HL-60 (cell line): ENCODE measurements around the gene FMNL2.

ENCODE experiments used
- DNase-seq, 2 experiments: peaks; one replicate each; pipeline ENCODE4 v3.0.0-alpha.2; 2010 to 2020; ENCODE audit warnings: low read depth in 1 of 2, low spot score in 1 of 2
- H3K27ac ChIP-seq: fragments of 250-450 bp; sonication (Bioruptor Pico); replicated peaks from 2 replicates; pipeline ENCODE4 v1.5.1; 2020; ENCODE audit warnings: mild to moderate bottlenecking, moderate library complexity
- H3K27me3 ChIP-seq: fragments of 250-450 bp; sonication (Bioruptor Pico); 2 replicates; pipeline ENCODE4 v1.5.1; 2021; ENCODE audit warnings: mild to moderate bottlenecking, moderate library complexity; ENCODE audit not compliant: insufficient read depth, poor library complexity, severe bottlenecking
- H3K4me3 ChIP-seq: replicated peaks from 2 replicates; pipeline ENCODE4 v1.5.1; 2011; ENCODE audit warnings: mild to moderate bottlenecking, control low read depth, low read length; ENCODE audit not compliant: insufficient read depth
- GABPA ChIP-seq: IDR thresholded peaks from 2 replicates; pipeline ENCODE4 v1.6.1; 2012; ENCODE audit warnings: low read depth
- POLR2AphosphoS5 ChIP-seq: IDR thresholded peaks from 2 replicates; pipeline ENCODE4 v1.6.1; 2012; ENCODE audit warnings: low read depth
- SPI1 ChIP-seq: IDR thresholded peaks from 2 replicates; pipeline ENCODE4 v1.6.1; 2012; ENCODE audit warnings: low read depth, mild to moderate bottlenecking, borderline replicate concordance
- TF ChIP-seq, protein P1 (sequence below): IDR thresholded peaks from one replicate; pipeline ENCODE4 v1.5.1; 2011; ENCODE audit warnings: low read length, control low read depth, inconsistent platforms; ENCODE audit not compliant: insufficient read depth
- TF ChIP-seq, protein P2 (sequence below): IDR thresholded peaks from 2 replicates; pipeline ENCODE4 v1.6.1; 2012; ENCODE audit warnings: low read depth; ENCODE audit not compliant: insufficient replicate concordance

FMNL2 gene

DNA sequence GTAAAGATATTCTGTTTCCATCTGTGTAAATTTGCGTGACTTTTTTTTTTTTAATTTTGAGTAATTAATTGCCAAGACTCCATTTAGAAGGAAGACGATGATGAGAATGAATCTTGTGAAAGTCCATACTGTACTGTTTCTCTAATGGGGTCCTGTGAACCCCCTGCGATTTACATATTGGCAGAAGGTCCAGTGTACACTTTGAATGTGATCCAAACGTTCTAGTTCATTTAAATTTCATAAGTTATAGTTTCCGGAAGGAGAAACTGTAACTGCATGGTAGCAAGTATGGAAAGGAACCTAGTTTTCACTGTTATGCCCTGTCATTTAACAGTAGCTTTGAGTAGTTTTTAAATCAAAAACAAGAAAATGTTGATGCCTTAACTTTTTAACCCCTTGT lies 166.7 kb downstream of the FMNL2 start:
- no peak overlapping the region for H3K4me3 ChIP-seq
- H3K27me3 ChIP-seq: no peaks in the 10 kb centered on the region
- DNase-seq: no peak
- TF ChIP-seq SPI1 (no peak), GABPA (no peak), POLR2AphosphoS5 (no peak)
- TF ChIP-seq, protein P1, sequence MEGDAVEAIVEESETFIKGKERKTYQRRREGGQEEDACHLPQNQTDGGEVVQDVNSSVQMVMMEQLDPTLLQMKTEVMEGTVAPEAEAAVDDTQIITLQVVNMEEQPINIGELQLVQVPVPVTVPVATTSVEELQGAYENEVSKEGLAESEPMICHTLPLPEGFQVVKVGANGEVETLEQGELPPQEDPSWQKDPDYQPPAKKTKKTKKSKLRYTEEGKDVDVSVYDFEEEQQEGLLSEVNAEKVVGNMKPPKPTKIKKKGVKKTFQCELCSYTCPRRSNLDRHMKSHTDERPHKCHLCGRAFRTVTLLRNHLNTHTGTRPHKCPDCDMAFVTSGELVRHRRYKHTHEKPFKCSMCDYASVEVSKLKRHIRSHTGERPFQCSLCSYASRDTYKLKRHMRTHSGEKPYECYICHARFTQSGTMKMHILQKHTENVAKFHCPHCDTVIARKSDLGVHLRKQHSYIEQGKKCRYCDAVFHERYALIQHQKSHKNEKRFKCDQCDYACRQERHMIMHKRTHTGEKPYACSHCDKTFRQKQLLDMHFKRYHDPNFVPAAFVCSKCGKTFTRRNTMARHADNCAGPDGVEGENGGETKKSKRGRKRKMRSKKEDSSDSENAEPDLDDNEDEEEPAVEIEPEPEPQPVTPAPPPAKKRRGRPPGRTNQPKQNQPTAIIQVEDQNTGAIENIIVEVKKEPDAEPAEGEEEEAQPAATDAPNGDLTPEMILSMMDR: no peak
- TF ChIP-seq, protein P2, sequence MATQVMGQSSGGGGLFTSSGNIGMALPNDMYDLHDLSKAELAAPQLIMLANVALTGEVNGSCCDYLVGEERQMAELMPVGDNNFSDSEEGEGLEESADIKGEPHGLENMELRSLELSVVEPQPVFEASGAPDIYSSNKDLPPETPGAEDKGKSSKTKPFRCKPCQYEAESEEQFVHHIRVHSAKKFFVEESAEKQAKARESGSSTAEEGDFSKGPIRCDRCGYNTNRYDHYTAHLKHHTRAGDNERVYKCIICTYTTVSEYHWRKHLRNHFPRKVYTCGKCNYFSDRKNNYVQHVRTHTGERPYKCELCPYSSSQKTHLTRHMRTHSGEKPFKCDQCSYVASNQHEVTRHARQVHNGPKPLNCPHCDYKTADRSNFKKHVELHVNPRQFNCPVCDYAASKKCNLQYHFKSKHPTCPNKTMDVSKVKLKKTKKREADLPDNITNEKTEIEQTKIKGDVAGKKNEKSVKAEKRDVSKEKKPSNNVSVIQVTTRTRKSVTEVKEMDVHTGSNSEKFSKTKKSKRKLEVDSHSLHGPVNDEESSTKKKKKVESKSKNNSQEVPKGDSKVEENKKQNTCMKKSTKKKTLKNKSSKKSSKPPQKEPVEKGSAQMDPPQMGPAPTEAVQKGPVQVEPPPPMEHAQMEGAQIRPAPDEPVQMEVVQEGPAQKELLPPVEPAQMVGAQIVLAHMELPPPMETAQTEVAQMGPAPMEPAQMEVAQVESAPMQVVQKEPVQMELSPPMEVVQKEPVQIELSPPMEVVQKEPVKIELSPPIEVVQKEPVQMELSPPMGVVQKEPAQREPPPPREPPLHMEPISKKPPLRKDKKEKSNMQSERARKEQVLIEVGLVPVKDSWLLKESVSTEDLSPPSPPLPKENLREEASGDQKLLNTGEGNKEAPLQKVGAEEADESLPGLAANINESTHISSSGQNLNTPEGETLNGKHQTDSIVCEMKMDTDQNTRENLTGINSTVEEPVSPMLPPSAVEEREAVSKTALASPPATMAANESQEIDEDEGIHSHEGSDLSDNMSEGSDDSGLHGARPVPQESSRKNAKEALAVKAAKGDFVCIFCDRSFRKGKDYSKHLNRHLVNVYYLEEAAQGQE: no peak
- H3K27ac ChIP-seq: no peak overlapping the region

DNA sequence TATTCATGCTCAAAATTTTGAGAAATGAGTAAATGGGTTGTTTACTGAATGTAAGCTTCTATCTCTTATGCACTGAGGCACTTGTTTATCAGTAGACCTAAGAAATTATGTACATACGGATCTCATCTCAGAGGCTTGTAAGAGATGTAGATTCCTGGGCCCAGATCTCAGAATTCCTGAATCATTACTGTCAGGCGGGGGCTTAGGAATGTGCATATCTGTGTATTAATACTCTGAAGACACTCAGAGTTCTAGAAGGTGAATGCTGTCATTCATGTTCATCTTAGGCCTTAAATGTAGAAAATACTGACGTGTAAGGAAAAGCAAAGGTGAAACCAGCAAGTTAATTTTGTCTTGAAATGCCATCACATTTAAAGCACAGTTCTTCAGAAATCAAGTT lies 169.6 kb downstream of the FMNL2 start:
- TF ChIP-seq, protein P2: no peak
- TF ChIP-seq, protein P1: no peak
- TF ChIP-seq SPI1: no peak
- TF ChIP-seq GABPA: no peak
- TF ChIP-seq POLR2AphosphoS5: no peak
- Histone ChIP-seq H3K27ac (no peak overlapping the region), H3K27me3 (no peaks in the 10 kb centered on the region), H3K4me3 (no peak overlapping the region)
- DNase-seq: no peak

DNA sequence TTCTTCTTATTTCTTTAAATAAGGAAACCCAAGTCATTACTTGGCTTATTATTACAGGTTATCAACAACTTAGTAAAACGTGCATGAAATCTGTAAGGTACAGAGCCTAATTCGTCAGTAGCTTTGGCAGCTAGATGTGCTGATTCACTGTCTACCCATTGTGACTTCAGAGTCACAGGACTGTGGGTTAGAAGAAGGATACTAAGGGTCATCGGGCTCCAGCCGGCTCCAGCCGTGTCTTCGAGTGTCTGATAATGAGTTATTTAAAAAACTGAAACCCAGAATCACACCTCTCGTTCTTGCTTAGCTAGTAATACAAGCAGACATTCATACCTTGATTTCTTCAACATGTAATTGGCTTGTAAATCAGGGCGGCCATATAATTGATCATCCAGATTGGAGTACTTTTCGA lies 170.5 kb downstream of the FMNL2 start:
- no peak for TF ChIP-seq POLR2AphosphoS5
- DNase-seq: no peak
- no peaks in the 10 kb centered on the region for H3K27me3 ChIP-seq
- no peak overlapping the region for H3K4me3 ChIP-seq
- no peak overlapping the region for H3K27ac ChIP-seq

DNA sequence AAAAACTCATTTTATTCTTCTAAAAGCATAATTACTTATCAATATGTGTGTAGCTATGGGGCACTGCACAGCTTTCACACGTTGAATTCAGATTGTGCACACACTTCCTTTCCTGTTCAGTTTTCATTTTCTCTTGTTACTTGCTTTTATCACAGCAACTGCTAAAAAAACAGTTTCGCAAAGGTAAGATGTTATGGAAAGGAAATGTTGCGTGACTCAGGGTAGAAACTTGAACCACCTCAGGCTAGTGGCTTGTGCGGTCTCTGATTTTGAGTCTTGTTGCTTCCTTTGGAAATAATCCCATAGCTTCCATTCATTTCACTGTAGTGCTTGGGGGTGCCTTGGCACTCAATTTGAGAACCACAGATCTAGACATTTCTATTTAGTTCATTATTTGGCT lies 171.9 kb downstream of the FMNL2 start:
- no peak for DNase-seq
- TF ChIP-seq GABPA: no peak
- no peak for TF ChIP-seq SPI1
- TF ChIP-seq POLR2AphosphoS5: no peak
- TF ChIP-seq, protein P1: no peak
- TF ChIP-seq, protein P2: no peak
- Histone ChIP-seq H3K27ac (no peak overlapping the region), H3K4me3 (no peak overlapping the region), H3K27me3 (no peaks in the 10 kb centered on the region)
